Parathyroid adenoma (tissue), 2 donors: Measurements from ENCODE around the gene FKBP5.
A peak's percentile ranks its signal among the peaks of the same experiment; 100 is the strongest.

Experiments used
- H2AFZ ChIP-seq: fragments of 300-600 bp; sonication (generic); one replicate; pipeline ENCODE4 v1.7.0; 2017; ENCODE audit warnings: antibody characterized with exemption, mild to moderate bottlenecking
- H3K27ac ChIP-seq: fragments of 300-600 bp; sonication (generic); one replicate; pipeline ENCODE4 v1.7.0; 2017
- H3K27me3 ChIP-seq: fragments of 300-600 bp; sonication (generic); one replicate; pipeline ENCODE4 v1.7.0; 2017; ENCODE audit warnings: low read length; ENCODE audit not compliant: control insufficient read depth, insufficient read depth
- H3K36me3 ChIP-seq: fragments of 300-600 bp; sonication (generic); one replicate; pipeline ENCODE4 v1.7.0; 2017; ENCODE audit warnings: low read length; ENCODE audit not compliant: control insufficient read depth, insufficient read depth
- H3K4me1 ChIP-seq: fragments of 300-600 bp; sonication (generic); one replicate; pipeline ENCODE4 v1.7.0; 2017; ENCODE audit warnings: control low read depth
- H3K4me2 ChIP-seq: fragments of 300-600 bp; sonication (generic); one replicate; pipeline ENCODE4 v1.7.0; 2017; ENCODE audit warnings: low read length
- H3K4me3 ChIP-seq: fragments of 300-600 bp; sonication (generic); one replicate; pipeline ENCODE4 v1.7.0; 2017; ENCODE audit warnings: low read depth, low read length
- H3K79me2 ChIP-seq: fragments of 300-600 bp; sonication (generic); one replicate; pipeline ENCODE4 v1.7.0; 2017; ENCODE audit warnings: control low read depth
- H3K9ac ChIP-seq: fragments of 300-600 bp; sonication (generic); one replicate; pipeline ENCODE4 v1.7.0; 2017; ENCODE audit warnings: mild to moderate bottlenecking
- H3K9me3 ChIP-seq: fragments of 300-600 bp; sonication (generic); one replicate; pipeline ENCODE4 v1.7.0; 2017; ENCODE audit warnings: low read length; ENCODE audit not compliant: control insufficient read depth
- CTCF ChIP-seq: fragments of 300-600 bp; sonication (generic); IDR thresholded peaks from one replicate; pipeline ENCODE4 v1.7.0; 2017; ENCODE audit warnings: antibody characterized with exemption, mild to moderate bottlenecking
- donor health status: primary hyperparathyroidism.

Gene FKBP5

GRCh38 chr6:35724059-35724458 is 35.3 kb upstream of the FKBP5 start:
- Histone ChIP-seq H3K4me2 (no peak overlapping the region), H3K27ac (no peak overlapping the region), H3K4me1 (peaks cover 47% of the 10 kb centered on the region), H3K9me3 (no peaks in the 10 kb centered on the region), H3K4me3 (no peak overlapping the region), H2AFZ (peak overlapping the region; percentile 26), H3K9ac (no peak overlapping the region), H3K79me2 (no peaks in the 10 kb centered on the region), H3K36me3 (no peaks in the 10 kb centered on the region), H3K27me3 (no peaks in the 10 kb centered on the region)
- TF ChIP-seq CTCF, result no peak

- Histone ChIP-seq H3K4me3 (no peak overlapping the region), H3K27me3 (no peaks in the 10 kb centered on the region), H2AFZ (peak overlapping the region; percentile 26), H3K36me3 (no peaks in the 10 kb centered on the region), H3K9ac (no peak overlapping the region), H3K27ac (no peak overlapping the region), H3K9me3 (no peaks in the 10 kb centered on the region), H3K79me2 (no peaks in the 10 kb centered on the region), H3K4me1 (peaks cover 45% of the 10 kb centered on the region), H3K4me2 (no peak overlapping the region)
- no peak for TF ChIP-seq CTCF
Observed at GRCh38 chr6:35723587-35723986, 34.9 kb upstream of the FKBP5 start.

GRCh38 chr6:35722121-35722761 is 33.5 kb upstream of the FKBP5 start:
- H3K4me1 ChIP-seq, result peaks cover 42% of the 10 kb centered on the region
- no peak overlapping the region for H3K27ac ChIP-seq
- H3K4me2 ChIP-seq, result no peak overlapping the region
- no peaks in the 10 kb centered on the region for H3K79me2 ChIP-seq
- no peak overlapping the region for H3K4me3 ChIP-seq
- H3K9me3 ChIP-seq, result no peaks in the 10 kb centered on the region
- H3K36me3 ChIP-seq, result no peaks in the 10 kb centered on the region
- H2AFZ ChIP-seq, result peak overlapping the region; percentile 73
- no peak overlapping the region for H3K9ac ChIP-seq
- H3K27me3 ChIP-seq, result no peaks in the 10 kb centered on the region
- no peak for TF ChIP-seq CTCF

- Histone ChIP-seq H3K27me3 (no peaks in the 10 kb centered on the region), H3K4me1 (peaks cover 20% of the 10 kb centered on the region), H3K79me2 (no peaks in the 10 kb centered on the region), H3K4me3 (no peak overlapping the region), H3K4me2 (no peak overlapping the region), H3K9me3 (no peaks in the 10 kb centered on the region), H2AFZ (no peak overlapping the region), H3K9ac (no peak overlapping the region), H3K27ac (peak overlapping the region; percentile 16), H3K36me3 (no peaks in the 10 kb centered on the region)
- TF ChIP-seq CTCF, result no peak
Observed at GRCh38 chr6:35719830-35720733, 31.4 kb upstream of the FKBP5 start.
